Vagina (tissue), 2 donors: ENCODE data around the gene RAB11FIP3.

Experiments used
- CTCF ChIP-seq, 3 experiments: fragments of 450-650 bp in 2 of 3; fragments of 200-600 bp in 1 of 3; sonication (generic) in 1 of 3; IDR thresholded peaks; one replicate each; pipeline ENCODE4 v1.5.1; 2017 to 2019; ENCODE audit warnings: antibody characterized with exemption in 3 of 3, mild to moderate bottlenecking in 2 of 3, moderate library complexity in 2 of 3
- POLR2AphosphoS5 ChIP-seq, 2 donors: sonication (generic); formaldehyde crosslinking; IDR thresholded peaks; one replicate each; pipeline ENCODE4 v1.9.0; 2017; ENCODE audit warnings: antibody characterized with exemption in 2 of 2, mild to moderate bottlenecking in 2 of 2, low read depth in 1 of 2; ENCODE audit not compliant: insufficient read depth in 1 of 2

GRCh38 chr16:410516-411178, 14.8 kb upstream of the RAB11FIP3 start:
- TF ChIP-seq CTCF (IDR thresholded peaks at IDR 0.05) (no peak), POLR2AphosphoS5 (IDR thresholded peaks at IDR 0.05; ENCODE audit: insufficient read depth in 1 of 2, low read depth in 1 of 2) (no peak)
